Astrocyte of the cerebellum (primary cell): ENCODE results near the gene ADGRD1.
"Not testable (repeated sequence)": the region's sequence is repeated elsewhere in the genome, so short reads cannot be mapped to it uniquely, and the experiment has no call there.

Experiments
- DNase-seq: peaks from one replicate; pipeline ENCODE4 v3.0.0-alpha.2; 2011; ENCODE audit warnings: low read depth
- H3K4me3 ChIP-seq: 2 replicates; pipeline ENCODE4 v1.5.1; 2011; ENCODE audit warnings: mild to moderate bottlenecking, low read depth, low read length, moderate library complexity
- in situ Hi-C: cut with HindIII; loops from 2 replicates; pipeline ENCODE4 v1.10.0; 2017; ENCODE audit warnings: low sequenced_read_pairs
- TF ChIP-seq, protein P1 (sequence below): IDR thresholded peaks from 2 replicates; pipeline ENCODE4 v1.5.1; 2012; ENCODE audit warnings: low read length, low read depth, moderate library complexity, mild to moderate bottlenecking; ENCODE audit errors: missing control alignments

ADGRD1 gene

DNA sequence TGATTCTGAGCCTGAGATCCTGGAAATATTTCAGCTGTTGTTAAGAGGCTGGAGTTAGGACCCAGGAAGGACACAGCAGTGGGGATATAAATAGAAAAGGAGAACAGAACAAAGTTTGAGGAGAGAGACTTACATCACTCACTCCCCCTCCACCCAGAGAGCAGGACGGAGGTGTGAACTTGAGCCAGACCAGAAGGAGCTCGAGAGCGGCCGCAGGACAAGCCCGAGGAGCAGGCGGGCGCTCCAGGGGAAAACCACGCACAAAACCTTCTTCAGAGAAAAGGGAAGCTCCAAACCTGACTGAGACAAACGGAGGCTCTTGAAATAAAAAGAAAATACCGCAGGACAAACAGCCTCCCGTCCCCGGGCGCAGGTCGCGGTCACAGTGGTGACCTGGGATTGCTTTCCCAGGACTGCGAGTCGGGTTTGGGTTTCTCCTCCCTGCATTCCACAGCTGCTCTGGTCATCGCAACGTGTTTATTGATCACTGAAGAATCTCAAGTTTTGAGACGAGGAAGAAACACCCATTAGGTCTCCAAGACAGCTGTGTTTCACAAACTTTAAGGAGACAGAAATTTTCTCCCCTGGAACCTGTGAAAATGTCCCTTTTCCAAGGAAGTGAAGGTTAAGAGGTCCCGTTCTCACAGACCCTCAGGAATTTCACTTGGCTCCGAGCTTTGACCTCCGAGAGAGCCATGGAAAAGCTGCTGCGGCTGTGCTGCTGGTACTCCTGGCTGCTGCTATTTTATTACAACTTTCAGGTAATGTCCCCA is at the start of gene ADGRD1:
TSS of gene ADGRD1 (plus strand) at position 137 of the 773 bp plus-strand sequence. CDS start at position 696, 559 bp downstream.
- H3K4me3 ChIP-seq, result no peak within 1 kb of the TSS
- TF ChIP-seq, protein P1, sequence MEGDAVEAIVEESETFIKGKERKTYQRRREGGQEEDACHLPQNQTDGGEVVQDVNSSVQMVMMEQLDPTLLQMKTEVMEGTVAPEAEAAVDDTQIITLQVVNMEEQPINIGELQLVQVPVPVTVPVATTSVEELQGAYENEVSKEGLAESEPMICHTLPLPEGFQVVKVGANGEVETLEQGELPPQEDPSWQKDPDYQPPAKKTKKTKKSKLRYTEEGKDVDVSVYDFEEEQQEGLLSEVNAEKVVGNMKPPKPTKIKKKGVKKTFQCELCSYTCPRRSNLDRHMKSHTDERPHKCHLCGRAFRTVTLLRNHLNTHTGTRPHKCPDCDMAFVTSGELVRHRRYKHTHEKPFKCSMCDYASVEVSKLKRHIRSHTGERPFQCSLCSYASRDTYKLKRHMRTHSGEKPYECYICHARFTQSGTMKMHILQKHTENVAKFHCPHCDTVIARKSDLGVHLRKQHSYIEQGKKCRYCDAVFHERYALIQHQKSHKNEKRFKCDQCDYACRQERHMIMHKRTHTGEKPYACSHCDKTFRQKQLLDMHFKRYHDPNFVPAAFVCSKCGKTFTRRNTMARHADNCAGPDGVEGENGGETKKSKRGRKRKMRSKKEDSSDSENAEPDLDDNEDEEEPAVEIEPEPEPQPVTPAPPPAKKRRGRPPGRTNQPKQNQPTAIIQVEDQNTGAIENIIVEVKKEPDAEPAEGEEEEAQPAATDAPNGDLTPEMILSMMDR, result no peak
- in situ Hi-C loops, result no loop called here
- no peak for DNase-seq

DNA sequence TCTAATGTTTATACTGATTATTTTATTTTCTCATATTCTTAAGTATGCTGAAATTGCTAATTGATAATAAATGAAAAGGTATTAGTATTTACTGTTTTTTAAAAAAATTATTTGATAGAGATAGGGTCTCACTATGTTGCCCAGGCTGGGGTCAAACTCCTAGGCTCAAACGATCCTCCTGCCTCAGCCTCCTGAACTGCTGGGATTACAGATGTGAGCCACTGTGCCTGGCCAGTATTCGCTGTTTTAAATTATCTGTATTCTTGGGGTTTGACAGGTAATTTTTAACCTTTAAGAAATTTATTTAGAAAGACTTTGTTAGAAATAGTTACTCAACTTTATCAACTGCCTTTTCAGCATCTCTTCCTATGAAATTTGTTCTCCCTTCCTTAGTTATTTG is 49.6 kb upstream of the ADGRD1 start:
- in situ Hi-C loops, result no loop called here
- no peak overlapping the region for H3K4me3 ChIP-seq
- no peak for DNase-seq
- TF ChIP-seq, protein P1, result no peak

DNA sequence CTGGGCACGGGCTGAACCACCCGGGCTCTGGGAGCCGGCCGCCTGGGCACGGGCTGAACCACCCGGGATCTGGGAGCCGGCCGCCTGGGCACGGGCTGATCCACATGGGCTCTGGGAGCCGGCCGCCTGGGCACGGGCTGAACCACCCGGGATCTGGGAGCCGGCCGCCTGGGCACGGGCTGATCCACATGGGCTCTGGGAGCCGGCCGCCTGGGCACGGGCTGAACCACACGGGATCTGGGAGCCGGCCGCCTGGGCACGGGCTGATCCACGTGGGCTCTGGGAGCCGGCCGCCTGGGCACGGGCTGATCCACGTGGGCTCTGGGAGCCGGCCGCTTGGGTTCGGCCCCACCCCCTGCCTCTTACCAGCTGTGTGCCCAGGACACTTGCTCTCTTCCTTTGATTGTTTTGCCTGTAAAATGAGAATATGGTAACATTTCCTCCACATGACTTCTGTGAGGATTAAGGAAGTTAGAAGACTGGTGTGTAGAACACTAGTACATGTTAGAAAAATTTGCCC is 48.7 kb upstream of the ADGRD1 start:
- DNase-seq, H3K4me3 ChIP-seq, in situ Hi-C loops: not testable (repeated sequence)

DNA sequence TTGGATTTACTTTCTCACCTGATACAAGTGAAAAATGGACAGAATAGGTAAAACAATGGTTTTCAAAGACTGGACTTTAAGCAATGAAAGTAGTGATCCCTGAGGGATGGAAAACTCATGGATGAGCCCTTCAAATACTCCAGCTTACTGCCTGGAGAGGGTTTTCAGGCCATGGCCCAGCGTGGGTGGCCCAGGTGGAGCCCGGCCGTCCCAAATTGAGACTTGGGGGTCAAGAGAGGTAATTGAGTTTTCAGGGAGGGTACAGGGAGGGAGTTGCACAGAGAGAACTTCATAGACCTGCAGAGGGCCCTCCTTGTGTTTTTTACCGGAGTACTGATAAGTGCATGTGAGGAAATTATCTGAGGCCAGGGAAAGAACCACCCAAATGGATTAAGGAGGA is 44.6 kb upstream of the ADGRD1 start:
- H3K4me3 ChIP-seq, result no peak overlapping the region
- in situ Hi-C loops, result no loop called here
- TF ChIP-seq, protein P1, result no peak
- DNase-seq, result no peak

DNA sequence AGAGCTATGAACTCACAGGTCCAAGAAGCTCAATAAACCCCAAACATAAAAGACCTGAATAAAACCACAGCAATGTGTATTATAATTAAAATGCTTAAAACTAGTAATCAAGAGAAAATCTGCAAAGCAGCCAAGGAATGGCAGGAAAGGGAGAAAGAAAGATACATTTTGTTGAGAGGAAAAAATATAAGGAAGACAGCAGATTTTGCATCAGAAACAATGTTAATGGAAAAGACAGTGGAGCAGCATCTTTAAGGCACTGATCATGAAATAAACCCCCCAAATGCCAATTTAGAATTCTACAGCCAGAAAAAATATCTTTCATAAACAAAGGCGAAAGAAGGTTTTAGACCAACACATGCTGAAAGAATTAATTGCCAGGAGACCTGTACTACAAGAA is 42.5 kb upstream of the ADGRD1 start:
- no peak overlapping the region for H3K4me3 ChIP-seq
- DNase-seq, result no peak
- TF ChIP-seq, protein P1, result no peak
- in situ Hi-C loops, result no loop called here

DNA sequence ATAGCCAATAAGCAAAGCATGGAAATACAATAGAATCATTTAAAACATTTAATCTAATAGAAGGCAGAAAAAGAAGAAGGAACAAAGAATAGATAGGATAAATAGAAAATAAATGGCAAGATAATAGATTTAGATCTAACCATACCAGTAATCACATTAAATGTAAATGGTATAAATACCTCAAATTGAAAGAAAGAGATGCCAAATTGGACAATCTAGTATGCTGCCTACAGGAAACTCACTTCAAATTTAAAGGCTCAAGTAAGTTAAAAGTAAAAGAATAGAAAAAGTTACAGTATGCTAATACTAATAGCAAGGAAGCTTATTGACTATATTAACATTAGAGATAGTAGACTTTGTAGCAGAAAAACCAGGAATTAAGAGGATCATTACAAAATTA is 41.8 kb upstream of the ADGRD1 start:
- DNase-seq, result no peak
- in situ Hi-C loops, result no loop called here
- TF ChIP-seq, protein P1, result no peak
- H3K4me3 ChIP-seq, result no peak overlapping the region

DNA sequence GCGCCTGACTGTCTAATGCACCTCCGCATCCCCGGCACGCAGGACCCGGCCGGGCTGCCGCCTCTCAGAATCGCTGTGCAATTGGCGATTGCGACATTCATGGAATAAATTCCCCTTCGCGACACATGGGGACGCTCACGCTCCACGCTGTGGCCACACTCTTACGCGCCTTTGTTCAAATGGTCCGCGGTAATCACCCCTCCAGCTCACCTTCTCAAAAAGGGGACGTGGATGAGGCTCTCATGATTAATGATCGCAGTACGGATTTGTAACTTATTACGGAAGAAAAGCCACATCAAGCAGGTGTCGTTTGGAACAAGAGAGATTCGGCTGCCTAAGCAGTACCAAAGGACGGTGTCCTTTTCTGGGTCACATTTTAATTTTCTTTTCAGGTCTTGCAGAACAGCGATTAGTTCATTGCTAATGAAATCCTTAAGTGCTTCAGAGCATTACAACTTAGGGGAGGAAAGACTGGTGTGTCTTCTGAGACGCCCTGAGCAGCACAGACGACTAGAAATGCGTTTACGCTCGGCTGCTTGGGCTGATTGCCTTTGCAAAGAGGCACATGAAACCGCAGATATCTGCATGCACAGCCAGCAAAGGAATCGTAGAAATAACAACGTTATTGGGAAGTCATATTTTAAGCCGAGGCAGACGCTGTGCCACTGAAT is 37.3 kb upstream of the ADGRD1 start:
- in situ Hi-C loops, result no loop called here
- TF ChIP-seq, protein P1, result peak; percentile 62
- no peak overlapping the region for H3K4me3 ChIP-seq
- DNase-seq, result no peak
